Neuron (in vitro differentiated cells): ENCODE results near the gene FBXO41.
"Not testable (repeated sequence)": the region's sequence is repeated elsewhere in the genome, so short reads cannot be mapped to it uniquely, and the experiment has no call there.

Experiments
- H2AFZ ChIP-seq: one replicate; pipeline ENCODE4 v1.6.1; 2013; ENCODE audit warnings: low read depth, mild to moderate bottlenecking, inconsistent platforms, low read length, moderate library complexity
- H3K27me3 ChIP-seq: one replicate; pipeline ENCODE4 v1.6.1; 2013; ENCODE audit warnings: low read length; ENCODE audit not compliant: insufficient read depth
- H3K36me3 ChIP-seq: one replicate; pipeline ENCODE4 v1.6.1; 2013; ENCODE audit warnings: low read length; ENCODE audit not compliant: insufficient read depth
- H3K4me1 ChIP-seq: one replicate; pipeline ENCODE4 v1.6.1; 2013; ENCODE audit warnings: low read length; ENCODE audit not compliant: insufficient read depth
- H3K4me3 ChIP-seq: 2 replicates; pipeline ENCODE4 v1.5.1; 2013; ENCODE audit warnings: mild to moderate bottlenecking, low read length, moderate library complexity
- H3K9me3 ChIP-seq: one replicate; pipeline ENCODE4 v1.6.1; 2013; ENCODE audit warnings: low read length

Gene FBXO41

DNA sequence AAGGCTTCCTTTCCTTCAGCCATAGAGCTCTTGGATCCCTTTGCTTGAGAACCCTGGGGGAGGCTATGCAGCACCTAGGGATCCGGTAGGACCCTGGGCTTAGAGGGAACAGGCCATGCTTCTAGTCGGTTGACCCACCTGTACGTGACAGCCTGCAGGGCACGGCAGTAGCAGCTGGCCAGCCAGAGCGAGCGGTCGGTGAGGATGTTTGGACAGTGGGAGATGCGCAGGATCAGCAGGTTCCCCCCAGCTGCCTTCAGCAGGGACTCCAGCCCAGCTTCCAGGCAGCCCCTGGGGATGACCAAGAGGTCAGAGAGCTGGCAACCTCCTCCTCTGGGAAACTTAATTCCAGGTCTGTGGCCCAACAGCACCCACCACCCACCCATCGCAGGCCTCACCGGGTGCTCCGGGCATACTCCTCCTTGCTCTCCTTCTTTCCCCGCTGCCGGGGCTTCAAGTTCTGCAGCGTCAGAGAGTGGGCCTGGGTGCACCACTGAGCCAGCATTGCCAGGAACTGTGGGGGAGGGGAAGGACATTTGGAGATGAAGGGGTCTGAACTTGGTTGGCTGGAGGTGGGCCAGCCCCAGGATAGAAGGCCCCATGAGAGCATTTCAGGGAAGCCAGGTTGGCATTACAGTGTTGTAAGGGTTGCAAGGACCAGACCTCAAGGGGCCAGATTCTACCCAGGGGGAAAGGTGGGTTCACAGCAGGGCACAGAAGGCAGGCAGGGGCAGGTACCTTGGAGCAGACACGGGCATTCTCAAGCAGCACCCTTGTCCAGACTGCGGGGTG lies 20.5 kb downstream of the FBXO41 start:
- Histone ChIP-seq H3K4me1 (no peaks in the 10 kb centered on the region), H3K4me3 (no peak overlapping the region), H3K36me3 (peaks cover 5% of the 10 kb centered on the region), H3K9me3 (no peaks in the 10 kb centered on the region), H2AFZ (no peak overlapping the region), H3K27me3 (no peaks in the 10 kb centered on the region)

DNA sequence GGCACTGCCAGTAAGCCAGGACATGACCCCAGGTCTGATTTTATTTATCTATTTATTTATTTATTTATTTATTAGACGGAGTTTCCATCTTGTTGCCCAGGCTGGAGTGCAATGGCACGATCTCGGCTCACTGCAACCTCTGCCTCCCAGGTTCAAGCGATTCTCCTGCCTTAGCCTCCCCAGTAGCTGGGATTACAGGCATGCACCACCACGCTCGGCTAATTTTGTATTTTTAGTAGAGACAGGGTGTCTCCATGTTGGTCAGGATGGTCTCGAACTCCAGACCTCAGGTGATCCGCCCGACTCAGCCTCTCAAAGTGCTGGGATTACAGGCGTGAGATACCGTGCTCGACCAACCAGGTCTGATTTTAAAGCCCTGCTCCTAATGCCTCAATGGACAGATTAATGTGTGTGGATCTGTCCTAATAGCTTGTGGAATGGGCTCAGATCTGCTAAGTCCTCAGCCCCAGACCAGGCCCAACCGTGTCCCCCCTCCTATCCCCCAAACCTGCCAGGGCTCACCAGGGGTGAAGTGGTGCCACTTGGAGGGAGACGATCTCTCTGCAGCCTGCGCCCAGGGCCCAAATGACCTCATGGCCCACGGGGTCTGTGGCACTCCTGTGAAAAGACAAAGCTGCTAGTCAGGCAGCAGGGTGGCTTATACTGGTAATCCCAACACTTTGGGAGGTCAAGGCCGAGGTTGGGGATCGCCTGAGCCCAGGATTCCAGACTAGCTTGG lies 21.4 kb downstream of the FBXO41 start:
- not testable (repeated sequence) for H2AFZ ChIP-seq, H3K36me3 ChIP-seq, H3K4me3 ChIP-seq, H3K9me3 ChIP-seq, H3K27me3 ChIP-seq, H3K4me1 ChIP-seq

DNA sequence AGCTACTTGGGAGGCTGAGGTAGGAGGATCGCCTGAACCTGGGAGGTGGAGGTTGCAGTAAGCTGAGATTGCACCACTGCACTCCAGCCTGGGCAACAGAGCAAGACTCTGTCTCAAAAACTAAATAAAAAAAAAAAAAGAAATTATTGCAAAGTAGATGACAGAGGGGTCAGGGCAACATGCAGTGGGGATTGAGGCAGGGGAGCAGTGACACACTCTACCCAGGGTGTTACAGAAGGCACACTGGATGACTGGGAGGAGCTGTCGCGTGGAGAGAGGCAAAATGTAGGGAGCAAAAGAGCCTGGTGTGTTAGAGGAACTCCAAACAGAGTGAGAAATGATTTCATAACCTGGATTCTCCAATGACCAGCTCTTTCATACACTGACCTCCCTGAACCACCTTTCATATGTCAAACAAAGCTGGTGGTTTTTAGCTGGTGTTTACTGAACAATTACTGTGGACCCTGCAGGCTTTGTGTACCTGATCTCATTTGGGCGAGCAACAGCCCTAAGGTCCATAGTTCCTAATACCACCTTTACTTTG lies 22.1 kb downstream of the FBXO41 start:
- peaks cover 9% of the 10 kb centered on the region for H3K36me3 ChIP-seq
- no peaks in the 10 kb centered on the region for H3K4me1 ChIP-seq
- no peaks in the 10 kb centered on the region for H3K27me3 ChIP-seq
- no peaks in the 10 kb centered on the region for H3K9me3 ChIP-seq
- H2AFZ ChIP-seq, result no peak overlapping the region
- H3K4me3 ChIP-seq, result no peak overlapping the region

DNA sequence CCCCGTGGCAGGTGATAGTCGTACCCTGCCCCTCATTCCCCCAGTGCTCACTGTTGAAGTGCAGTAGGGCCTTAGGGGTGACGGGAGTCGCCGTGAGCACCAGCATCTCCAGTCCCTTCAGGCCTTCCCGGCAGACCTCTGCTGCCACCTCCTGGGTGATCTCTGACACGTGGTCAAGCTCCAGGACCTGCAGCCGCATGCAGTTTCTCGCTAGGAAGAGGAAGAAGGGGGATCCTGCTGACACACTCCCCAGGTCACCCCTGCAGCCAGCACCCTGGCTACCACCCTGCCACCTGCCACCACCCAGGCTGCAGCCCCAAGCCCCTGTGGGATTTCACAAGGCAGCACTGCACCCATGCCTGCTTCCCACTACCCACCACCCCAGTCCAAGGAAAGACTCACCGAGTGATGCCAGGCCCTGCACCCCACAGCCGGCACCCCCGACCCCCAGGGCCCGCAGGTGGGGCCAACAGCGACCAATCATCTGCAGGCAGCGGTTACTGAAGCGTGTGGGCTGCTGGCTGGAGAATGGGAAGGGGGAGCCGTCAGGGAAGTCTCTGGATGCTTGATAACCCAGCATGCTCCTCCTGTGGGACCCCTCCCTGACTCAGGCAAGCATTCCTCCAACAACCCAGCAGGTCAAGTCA lies 23.8 kb downstream of the FBXO41 start:
- Histone ChIP-seq H3K4me3 (no peak overlapping the region), H3K4me1 (no peaks in the 10 kb centered on the region), H2AFZ (no peak overlapping the region), H3K9me3 (no peaks in the 10 kb centered on the region), H3K27me3 (no peaks in the 10 kb centered on the region), H3K36me3 (peaks cover 9% of the 10 kb centered on the region)

GRCh38 chr2:73259704-73260337 lies 24.5 kb downstream of the FBXO41 start:
- Histone ChIP-seq H3K9me3 (no peaks in the 10 kb centered on the region), H3K36me3 (peaks cover 14% of the 10 kb centered on the region), H3K27me3 (no peaks in the 10 kb centered on the region), H3K4me1 (no peaks in the 10 kb centered on the region), H3K4me3 (no peak overlapping the region), H2AFZ (no peak overlapping the region)

DNA sequence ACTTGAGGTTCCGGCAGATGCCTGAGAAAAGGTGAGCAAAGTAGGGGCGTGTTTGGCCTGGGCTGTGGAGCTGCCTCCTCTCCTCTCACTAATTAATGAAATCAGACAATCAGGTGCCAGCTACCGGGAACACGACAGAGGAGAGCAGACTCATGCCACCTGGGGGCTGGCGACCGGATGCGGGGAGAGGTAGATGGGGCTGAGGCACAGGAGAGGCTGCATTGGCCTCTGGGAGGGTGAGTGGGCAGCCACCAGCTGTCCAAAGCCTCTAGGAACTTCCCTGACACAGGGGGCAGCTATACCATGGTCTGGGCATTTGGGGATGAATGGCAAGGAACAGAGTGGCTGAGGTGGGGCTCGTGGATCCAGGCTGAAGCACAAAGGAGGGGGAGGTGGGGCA lies 25.0 kb downstream of the FBXO41 start:
- no peak overlapping the region for H2AFZ ChIP-seq
- peaks cover 18% of the 10 kb centered on the region for H3K36me3 ChIP-seq
- H3K27me3 ChIP-seq, result no peaks in the 10 kb centered on the region
- no peak overlapping the region for H3K4me3 ChIP-seq
- H3K9me3 ChIP-seq, result no peaks in the 10 kb centered on the region
- H3K4me1 ChIP-seq, result no peaks in the 10 kb centered on the region

- H3K9me3 ChIP-seq, result no peaks in the 10 kb centered on the region
- H3K27me3 ChIP-seq, result no peaks in the 10 kb centered on the region
- H3K36me3 ChIP-seq, result peaks cover 20% of the 10 kb centered on the region
- H3K4me1 ChIP-seq, result no peaks in the 10 kb centered on the region
- no peak overlapping the region for H2AFZ ChIP-seq
- H3K4me3 ChIP-seq, result no peak overlapping the region
Observed at GRCh38 chr2:73258913-73259215, 25.4 kb downstream of the FBXO41 start.

GRCh38 chr2:73258186-73258912 lies 25.9 kb downstream of the FBXO41 start:
- Histone ChIP-seq H3K36me3 (peaks cover 24% of the 10 kb centered on the region), H3K27me3 (no peaks in the 10 kb centered on the region), H3K4me3 (no peak overlapping the region)

DNA sequence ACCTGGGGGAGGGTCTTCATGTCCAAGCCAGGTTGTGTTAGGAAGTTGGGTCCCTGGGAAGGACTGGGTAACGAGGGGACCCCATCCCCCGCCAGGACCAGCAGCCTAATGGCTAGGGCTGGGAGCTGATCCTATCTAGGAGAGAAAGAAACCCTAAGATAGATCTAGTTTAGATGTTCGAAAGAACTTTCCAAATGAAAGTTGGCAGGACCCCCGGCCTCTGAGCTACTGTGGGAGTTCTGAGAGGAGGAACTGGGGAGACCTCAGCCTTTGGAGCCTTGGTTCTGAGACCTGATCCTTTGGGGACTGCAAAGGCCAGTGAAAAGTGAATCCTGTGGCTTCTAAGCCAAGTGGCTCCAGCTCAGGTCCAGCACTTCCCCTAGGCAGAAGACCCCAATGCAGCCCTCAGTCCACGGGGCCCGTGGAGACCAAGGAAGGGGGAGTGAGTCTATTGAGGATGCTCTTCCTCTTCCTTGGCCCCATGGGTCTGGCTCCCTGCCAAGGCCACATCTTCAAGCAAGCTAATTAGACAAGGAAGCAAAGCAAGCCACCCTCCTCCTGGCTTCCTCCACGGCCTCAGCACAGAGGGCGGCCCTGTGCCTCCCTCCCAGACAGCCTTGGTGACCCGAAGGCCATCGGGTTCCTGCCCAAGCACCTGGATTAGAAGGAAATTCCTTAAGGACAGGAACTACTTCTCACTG lies 26.7 kb downstream of the FBXO41 start:
- no peaks in the 10 kb centered on the region for H3K9me3 ChIP-seq

More at GRCh38 chr2:73258186-73258912, 25.9 kb downstream of the FBXO41 start:
- H3K9me3 ChIP-seq, result no peaks in the 10 kb centered on the region
- no peaks in the 10 kb centered on the region for H3K4me1 ChIP-seq
- H2AFZ ChIP-seq, result no peak overlapping the region

DNA sequence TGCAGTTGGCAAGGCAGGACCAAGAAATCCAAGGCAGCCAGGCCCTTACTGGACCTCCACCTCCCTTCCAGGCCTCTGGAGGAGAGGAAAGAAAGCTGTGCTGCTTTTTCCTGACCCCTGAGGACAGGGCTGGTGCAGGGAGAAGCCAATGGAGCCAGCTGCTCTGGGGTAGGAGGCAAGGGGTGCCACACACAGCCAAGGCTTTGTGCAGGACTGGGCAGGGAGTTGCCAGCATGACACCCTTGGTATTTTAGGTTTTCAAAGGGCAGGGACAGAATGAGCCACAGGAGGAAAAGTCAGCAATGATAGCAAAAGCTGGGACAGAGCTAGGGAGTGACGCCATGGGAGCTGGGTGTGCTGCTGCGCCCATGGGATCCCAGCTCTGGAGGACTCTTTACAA lies 27.3 kb downstream of the FBXO41 start:
- Histone ChIP-seq H3K27me3 (no peaks in the 10 kb centered on the region), H3K4me3 (no peak overlapping the region), H3K36me3 (peaks cover 34% of the 10 kb centered on the region), H2AFZ (no peak overlapping the region), H3K9me3 (no peaks in the 10 kb centered on the region), H3K4me1 (no peaks in the 10 kb centered on the region)

More for the DNA sequence above, 26.7 kb downstream of the FBXO41 start:
- H3K4me1 ChIP-seq, result no peaks in the 10 kb centered on the region
- no peak overlapping the region for H2AFZ ChIP-seq
- H3K27me3 ChIP-seq, result no peaks in the 10 kb centered on the region
- H3K4me3 ChIP-seq, result no peak overlapping the region
- peaks cover 29% of the 10 kb centered on the region for H3K36me3 ChIP-seq

GRCh38 chr2:73256618-73256922 lies 27.7 kb downstream of the FBXO41 start:
- H3K27me3 ChIP-seq, result no peaks in the 10 kb centered on the region
- peaks cover 37% of the 10 kb centered on the region for H3K36me3 ChIP-seq
- H2AFZ ChIP-seq, result no peak overlapping the region
- H3K9me3 ChIP-seq, result no peaks in the 10 kb centered on the region
- H3K4me1 ChIP-seq, result no peaks in the 10 kb centered on the region
- no peak overlapping the region for H3K4me3 ChIP-seq

GRCh38 chr2:73255907-73256617 lies 28.2 kb downstream of the FBXO41 start:
- Histone ChIP-seq H3K36me3 (peaks cover 42% of the 10 kb centered on the region), H3K4me1 (no peaks in the 10 kb centered on the region), H3K4me3 (no peak overlapping the region), H2AFZ (no peak overlapping the region), H3K9me3 (no peaks in the 10 kb centered on the region), H3K27me3 (no peaks in the 10 kb centered on the region)
